Measurements from ENCODE around the gene DSCAML1.

Gene DSCAML1

GRCh38 chr11:117538263-117539135 lies 258.5 kb downstream of the DSCAML1 start:
- no peak for DNase-seq

GRCh38 chr11:117535850-117536411 lies 261.1 kb downstream of the DSCAML1 start:
- DNase-seq = no peak

GRCh38 chr11:117535201-117535849 lies 261.7 kb downstream of the DSCAML1 start:
- DNase-seq = no peak

DNA sequence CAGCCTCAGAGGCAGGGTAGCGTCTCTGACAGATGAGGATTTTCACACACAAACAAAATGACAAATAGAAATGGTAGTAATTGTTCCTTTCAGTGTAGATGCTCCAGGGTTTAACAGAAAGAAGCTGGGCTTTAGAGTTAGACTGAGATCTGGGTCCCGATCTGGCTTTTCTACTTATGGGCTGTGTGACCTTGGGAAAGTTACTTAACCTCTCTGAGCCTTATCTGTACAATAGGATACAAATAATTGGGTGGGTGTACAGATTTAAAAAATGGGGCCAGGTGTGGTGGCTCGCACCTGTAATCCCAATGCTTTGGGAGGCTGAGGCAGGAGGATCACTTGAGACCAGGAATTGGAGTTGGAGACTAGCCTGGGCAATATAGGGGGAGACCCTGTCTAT lies 264.4 kb downstream of the DSCAML1 start:
- DNase-seq = no peak

GRCh38 chr11:117529816-117530215 lies 267.2 kb downstream of the DSCAML1 start:
- DNase-seq = no peak

DNA sequence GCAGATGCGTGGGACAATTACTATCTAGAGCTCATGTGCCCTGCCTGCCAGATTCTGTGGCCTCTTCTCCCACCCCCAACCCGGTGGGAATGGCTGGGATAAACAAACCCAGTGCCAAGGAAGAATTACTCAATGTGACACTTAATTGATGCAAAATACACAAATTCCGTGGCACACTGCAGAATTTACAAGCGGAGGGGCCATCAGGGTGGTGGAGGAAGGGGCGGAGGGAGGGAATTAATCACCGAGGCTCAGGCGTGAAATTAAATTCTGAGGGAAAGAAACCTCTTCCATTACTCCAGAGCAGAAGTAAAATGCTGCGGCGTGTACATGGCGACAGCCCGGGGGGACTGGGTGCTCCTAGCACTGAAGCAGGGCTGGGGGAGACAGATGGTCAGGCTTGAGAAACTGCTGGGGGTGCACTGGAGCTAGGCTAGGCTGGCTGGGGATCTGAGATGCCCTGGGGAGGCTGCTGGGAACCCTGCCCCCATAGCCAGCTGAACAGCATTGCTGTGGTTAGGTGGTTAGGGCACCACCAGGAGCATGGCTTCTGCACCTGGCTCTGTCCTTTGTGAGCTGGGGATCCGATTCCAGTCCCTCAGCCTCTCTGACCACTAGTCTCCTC lies 268.8 kb downstream of the DSCAML1 start:
- no peak for DNase-seq

- DNase-seq = no peak
Measured at GRCh38 chr11:117527271-117527670, 269.7 kb downstream of the DSCAML1 start.

DNA sequence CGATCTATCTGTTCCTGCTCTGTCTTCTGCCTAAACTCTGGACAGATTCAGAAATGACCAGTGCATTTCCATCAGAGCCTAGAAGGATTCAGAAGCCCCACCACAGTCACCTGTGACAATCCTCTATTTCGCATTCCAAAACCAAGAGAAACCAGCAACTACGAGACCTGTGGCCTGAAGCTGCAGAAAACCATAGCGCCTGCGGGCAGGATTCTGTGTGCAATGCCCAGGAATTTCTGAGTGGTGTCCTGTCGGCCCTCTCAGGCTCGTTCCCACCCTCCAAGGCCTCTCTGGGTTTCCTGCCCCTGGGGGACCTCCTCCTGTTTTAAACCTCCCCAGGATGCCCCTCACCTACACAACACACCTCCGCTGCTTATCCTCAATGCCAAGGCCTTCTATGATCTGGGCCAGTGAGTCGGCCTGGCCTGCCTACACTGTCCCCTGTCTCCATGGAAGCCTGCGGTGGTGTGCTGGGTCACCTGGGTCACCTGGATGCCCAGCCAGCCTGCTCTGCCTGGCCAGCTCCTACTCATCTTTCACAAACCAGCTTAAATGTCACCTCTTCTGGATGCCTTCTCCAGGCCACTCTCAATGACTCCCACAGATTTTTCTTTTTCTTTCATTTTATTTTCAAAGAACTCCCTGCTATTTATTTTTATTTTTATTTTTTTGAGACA lies 271.0 kb downstream of the DSCAML1 start:
- no peak for DNase-seq

GRCh38 chr11:117524468-117525183 lies 272.4 kb downstream of the DSCAML1 start:
- no peak for DNase-seq

- peak; percentile 8 for DNase-seq
Measured at GRCh38 chr11:117523680-117524079, 273.3 kb downstream of the DSCAML1 start.

DNA sequence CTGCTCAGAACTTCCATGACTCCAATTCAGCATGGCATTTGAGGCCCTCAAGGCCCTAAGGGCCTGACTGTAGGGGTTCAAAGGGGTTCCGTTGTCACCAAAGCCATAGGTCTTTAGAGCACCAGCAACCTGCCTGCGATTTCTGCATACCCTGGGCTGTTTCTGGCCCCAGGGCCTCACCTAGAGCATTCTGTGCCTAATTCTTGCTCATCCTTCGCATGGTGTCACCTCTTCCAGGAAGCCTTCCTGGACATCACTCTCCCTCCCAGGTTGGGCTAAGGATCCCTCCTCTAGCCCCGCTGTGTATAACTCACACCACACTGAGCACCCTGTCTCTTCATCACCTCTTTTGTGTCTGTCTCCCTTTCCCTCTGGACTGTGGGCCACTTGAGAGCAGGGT lies 275.0 kb downstream of the DSCAML1 start:
- DNase-seq = no peak

DNA sequence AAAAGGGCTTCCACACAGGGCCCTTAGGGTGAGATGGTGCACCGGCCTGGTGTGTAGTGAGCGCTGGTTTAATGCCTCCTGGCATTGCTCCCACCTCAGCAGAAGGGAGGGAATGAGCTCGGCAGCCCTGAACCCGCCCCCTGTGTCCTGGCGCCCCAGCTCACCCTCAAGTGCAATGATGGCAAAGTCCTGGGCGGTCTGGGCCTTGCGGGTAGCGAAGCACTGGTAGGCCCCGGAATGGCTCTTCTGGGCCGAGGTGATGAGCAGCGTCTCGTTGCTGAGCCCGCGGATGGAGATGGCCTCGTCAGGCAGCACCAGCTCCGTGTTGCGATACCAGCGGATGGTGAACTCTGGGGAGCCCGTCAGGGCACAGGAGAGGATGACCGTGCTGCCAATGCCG lies 276.1 kb downstream of the DSCAML1 start:
- DNase-seq = no peak

DNA sequence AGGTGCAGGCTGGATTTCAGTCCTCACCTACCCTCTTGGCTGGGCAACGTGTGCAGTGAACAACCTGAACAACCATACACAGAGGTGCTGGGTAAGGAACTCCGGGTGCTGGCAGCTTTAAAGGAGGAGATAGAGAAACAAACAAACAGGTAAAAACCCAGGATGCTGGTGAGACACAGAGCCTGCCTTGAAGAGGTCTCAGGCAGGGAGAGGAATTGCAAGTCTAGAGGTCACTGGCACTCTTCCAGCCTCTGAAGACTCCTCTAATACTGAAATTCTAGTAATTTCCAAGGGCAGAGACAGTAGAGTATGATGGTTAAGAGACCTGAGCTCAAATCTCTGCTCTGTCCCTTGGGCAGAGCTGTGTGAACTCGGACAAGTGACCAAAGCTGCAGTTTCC lies 276.8 kb downstream of the DSCAML1 start:
- no peak for DNase-seq

- no peak for DNase-seq
Measured at GRCh38 chr11:117519590-117519989, 277.4 kb downstream of the DSCAML1 start.

GRCh38 chr11:117519170-117519569 lies 277.8 kb downstream of the DSCAML1 start:
- no peak for DNase-seq

DNA sequence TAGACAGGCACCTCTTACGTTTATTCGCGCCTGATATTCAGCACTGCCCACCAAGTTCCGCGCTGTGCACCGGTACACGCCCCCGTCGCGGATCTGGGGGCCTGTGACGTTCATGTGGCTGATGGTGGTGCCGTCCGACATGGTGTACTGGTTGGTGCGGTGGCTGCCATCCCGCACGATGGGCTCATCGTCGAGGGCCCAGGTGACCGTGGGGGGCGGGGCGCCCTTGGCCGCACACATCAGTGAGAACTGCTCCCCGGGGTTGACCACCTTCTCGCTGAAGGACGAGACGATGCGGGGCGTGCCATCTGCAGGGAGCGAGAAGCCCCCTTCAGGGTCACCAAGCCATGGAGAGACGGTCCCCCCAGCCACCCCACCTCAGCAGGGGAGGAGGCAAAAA lies 278.6 kb downstream of the DSCAML1 start:
- no peak for DNase-seq

GRCh38 chr11:117517097-117517496 lies 279.9 kb downstream of the DSCAML1 start:
- DNase-seq = no peak

DNA sequence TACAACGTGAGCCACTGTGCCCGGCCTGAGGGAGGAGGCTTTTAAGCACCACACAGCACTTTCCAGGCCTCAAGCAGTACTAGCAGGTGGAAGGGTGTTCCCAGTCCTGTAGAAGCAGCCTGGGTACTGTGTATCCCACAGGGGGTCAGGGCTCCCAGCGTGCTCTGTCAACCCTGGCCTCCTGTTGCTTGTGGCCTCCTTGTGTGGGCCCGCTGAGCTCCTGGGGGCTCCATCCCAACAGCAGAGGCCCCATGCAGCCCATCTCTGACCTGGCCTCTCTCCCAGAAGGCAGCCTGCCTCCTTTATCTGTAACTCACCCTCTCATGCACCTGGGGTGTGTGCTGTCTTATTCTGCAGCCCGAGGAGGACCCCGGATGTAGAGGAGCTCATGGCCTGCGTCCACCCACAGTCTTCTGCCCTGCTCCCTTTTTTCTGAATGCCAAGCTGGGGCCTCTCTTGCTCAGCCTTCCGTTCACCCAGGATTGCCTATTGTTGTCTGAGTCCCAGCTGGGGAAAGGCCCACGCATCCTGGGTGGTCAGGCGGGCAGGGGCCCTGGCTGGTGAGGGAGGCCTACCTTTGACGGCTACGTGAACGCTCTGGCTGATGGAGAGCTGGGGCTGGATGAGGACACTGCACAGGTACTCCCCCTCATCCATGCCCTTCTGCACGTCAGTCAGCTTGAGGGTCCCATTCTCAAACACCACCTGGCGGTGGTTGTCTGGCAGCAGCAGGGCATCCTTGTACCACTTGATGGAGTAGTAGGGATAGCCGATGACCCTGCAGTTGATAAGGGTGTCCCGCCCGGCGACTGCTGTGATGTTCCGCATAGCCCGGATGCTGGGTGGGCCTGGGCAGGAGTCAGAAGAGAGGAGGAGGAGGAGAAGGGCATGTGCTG lies 280.9 kb downstream of the DSCAML1 start:
- no peak for DNase-seq

- no peak for DNase-seq
Measured at GRCh38 chr11:117514256-117514655, 282.8 kb downstream of the DSCAML1 start.

DNA sequence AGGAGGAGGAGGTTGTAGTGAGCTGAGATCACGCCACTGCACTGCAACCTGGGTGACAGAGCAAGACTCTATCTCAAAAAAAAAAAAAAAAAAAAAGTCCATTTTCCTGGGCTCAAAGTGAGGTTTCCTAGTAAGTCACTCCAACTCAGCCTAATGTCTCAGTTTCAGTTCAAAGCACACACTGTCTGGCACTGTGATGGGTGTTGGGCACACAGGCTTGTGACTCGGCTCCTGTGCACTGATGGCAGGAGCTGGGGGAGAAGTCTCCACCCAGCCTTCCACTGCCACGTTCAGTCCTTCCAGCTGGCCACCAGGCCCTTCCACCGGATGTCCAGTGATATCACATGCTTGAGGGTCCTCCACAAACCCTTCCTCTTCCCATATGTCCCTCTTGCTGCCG lies 283.4 kb downstream of the DSCAML1 start:
- no peak for DNase-seq

GRCh38 chr11:117511931-117512539 lies 285.0 kb downstream of the DSCAML1 start:
- no peak for DNase-seq
